NOMO-1 (cell line): Measurements from ENCODE around the gene SIM2.

ENCODE experiments used
- DNase-seq, 2 experiments: peaks; one replicate each; lab custom pipeline; 2025; ENCODE audit not compliant: unreplicated experiment in 2 of 2; lab: John Stamatoyannopoulos, UW

The SIM2 gene

GRCh38 chr21:36732761-36733160 lies 33.8 kb downstream of the SIM2 start:
- no peak for DNase-seq

GRCh38 chr21:36733857-36734256 lies 34.9 kb downstream of the SIM2 start:
- DNase-seq, result no peak

- no peak for DNase-seq
These were observed 35.7 kb downstream of the SIM2 start for GRCh38 chr21:36734367-36735200.

DNA sequence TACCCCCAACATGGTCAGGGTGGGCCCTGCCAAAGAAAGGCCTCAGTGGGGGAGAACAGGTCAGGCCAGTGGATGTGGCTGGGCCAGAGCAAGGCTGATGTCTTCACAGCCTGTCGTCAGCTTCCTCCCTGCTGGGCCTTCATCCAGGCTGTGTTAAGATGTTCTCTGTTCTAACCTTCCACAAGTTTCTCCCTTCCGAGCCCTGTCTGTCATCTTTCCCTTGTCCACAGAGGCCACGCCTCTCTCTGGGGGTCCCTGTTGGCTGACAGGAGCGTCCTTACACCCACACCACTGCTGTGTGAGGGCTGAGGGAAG lies 36.2 kb downstream of the SIM2 start:
- DNase-seq, result no peak

DNA sequence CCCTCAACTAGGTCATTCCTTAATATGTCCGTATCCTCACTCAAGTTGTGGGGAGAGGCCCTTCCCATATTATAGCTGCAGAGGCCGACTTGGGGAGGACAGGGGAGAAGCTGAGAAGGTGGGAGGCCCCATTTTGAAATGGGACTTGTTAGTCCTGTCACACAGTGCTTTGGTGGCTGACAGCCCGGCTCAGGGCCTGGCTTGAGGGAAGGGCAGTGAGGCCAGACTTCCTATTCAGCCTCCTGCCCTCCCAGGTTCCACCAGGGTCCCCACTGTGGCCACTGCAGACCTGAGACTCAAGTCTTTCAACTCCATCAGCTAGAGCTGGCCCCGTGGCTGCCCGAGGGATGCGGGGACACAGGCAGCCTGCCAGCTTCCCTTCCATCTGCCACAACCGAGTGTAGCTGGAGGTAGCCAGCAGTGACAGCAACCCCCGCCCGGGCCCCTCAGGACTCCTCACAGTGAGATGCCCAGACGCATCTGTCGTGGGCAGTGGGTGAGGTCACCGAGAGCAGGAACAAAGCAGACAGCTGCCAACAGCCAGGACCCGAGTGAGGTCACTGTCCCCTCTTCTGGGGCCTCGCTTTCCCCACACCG lies 36.9 kb downstream of the SIM2 start:
- no peak for DNase-seq

GRCh38 chr21:36738489-36739126 lies 39.7 kb downstream of the SIM2 start:
- no peak for DNase-seq

GRCh38 chr21:36741506-36741905 lies 42.6 kb downstream of the SIM2 start:
- no peak for DNase-seq

DNA sequence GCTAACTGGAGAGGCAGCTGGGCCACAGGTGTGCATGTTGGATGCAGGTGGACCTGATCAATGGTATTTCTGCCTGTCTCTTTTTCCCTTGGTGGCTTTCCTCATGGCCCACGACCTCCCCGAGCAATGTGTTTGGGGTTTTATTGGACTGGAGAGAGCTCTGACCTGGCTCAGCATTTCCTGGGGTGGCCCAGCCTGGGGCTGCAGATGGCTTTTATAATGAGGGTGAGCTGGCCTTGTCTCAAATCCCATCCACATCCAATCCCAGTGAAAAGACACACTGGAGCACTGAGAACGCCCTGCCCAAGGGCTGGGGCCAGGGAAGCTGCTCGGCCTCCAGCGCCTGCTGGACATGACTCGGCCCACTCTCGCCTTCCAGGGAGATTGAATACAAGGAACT lies 44.1 kb downstream of the SIM2 start:
- no peak for DNase-seq

- DNase-seq, result no peak
These were observed 44.5 kb downstream of the SIM2 start for GRCh38 chr21:36743446-36743845.

DNA sequence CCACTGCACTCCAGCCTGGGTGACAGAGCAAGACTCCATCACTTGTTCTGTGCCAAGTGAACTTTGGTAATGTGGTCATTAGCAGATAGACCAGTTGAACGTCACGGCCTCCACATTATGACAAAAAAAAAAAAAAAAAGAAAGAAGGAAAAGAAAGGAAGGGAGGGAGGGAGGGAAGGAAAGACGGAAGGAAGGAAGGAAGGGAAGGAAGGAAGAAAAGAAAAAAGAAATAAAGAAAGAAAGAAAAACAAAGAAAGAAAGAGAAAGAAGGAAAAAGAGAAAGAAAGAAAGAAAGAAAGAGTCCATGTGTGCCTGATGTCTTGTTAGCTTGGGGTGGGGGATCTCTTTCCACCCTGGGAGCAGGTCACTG lies 45.3 kb downstream of the SIM2 start:
- no peak for DNase-seq

- no peak for DNase-seq
These were observed 45.8 kb downstream of the SIM2 start for GRCh38 chr21:36744560-36745231.

DNA sequence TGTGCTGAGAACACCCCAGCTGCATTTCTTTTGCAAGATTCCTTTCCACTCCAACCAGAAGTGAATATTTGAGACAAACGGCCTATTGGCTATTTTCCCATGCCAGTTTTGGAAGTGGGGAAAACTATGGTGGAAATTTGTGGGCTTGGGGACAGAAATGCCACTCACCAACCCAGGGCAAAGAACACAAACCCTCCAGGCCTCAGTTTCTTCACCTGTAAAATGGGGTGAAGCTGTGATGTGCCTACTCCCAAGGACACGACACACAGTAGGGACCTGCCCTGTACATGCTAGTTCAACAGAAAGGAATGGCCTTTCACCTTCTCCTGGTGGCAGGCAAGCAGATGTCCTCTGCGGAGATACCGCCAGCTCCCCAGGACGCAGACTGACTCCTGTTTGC lies 46.5 kb downstream of the SIM2 start:
- no peak for DNase-seq

DNA sequence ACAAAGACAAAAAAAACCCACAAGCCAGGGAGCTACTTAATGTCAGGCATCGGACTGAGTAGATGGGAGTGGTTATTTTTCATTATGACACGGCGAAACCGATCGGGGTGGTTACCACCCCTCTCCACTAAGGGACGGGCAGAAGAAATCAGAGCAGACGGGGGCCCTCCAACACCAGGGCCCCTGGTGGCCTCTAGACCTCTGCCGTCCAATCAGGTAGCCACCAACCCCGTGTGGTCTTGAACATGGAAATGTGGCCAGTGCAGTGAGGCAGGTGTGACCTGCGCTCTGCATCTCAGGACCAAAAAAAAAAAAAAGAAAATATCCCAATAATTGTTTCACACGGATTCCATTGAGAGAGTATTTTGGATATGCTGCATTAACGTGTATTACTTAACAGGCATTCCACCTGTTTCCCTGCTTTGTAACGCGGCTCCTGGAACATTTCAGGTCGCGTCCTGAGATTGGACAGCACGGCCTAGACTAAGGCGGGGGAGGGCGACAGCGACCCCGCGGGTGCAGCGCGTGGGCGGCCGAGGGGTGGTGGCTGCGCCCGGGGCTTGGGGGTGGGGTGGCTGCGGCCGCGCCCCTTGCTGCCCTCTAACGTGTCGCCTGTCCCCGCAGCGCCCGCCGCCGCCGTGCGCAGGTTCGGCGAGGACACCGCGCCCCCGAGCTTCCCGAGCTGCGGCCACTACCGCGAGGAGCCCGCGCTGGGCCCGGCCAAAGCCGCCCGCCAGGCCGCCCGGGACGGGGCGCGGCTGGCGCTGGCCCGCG lies 48.3 kb downstream of the SIM2 start:
- DNase-seq, result no peak

GRCh38 chr21:36747815-36748383 lies 49.0 kb downstream of the SIM2 start:
- peak; percentile 14 to 20 for DNase-seq

- no peak for DNase-seq
These were observed 51.1 kb downstream of the SIM2 start for GRCh38 chr21:36749935-36750575.

- DNase-seq, result no peak
These were observed 51.7 kb downstream of the SIM2 start for GRCh38 chr21:36750576-36750959.

- no peak for DNase-seq
These were observed 52.5 kb downstream of the SIM2 start for GRCh38 chr21:36751383-36751782.

DNA sequence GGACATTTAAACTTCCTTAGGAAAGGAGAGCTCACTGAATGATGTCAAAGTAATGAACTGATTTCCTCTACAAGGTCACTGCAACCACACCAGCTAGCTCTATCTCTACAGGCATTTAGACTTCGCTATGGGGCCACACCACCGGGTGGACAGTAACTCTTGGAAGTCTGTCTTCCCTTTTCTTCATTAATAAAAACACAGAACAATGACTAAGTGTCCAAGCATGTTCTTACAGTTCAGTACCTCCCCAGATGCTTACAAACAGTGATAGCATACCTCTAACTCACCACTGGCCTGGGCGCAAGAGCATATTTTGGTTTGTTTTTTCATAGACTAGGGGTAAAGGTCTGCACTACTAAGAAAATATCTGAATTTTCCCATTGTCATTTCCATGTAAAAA lies 54.6 kb downstream of the SIM2 start:
- no peak for DNase-seq

DNA sequence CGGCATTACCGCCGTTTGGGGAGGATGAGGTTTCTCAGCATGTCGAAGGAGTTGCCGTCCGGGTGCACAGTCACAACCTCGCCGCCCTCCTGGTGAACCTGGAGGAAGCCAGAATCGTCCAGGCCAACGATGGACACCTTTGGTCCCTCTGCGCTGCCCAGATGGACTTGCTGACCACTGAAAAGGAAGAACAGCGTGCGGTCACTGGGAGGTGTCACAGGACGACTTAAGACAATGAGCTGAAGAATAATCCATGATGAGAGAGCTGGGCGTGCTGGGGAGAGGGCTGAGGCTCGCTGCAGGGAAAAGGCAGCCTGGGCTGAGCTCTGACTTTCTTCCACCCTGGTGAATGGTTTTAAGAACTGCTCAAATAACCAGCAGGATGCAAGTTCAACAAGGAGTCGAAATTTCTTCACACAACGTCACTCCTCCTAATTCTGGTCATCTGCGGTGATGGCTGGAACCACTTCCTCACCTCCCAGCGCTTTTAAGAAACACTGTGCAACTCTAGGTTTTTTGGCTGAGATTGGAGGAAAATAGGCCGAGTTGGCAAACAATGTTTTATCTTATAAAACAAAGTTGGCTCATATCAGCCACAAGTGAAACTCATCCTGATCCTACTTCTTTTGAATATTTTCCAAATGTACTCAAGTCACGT lies 55.5 kb downstream of the SIM2 start:
- no peak for DNase-seq

DNA sequence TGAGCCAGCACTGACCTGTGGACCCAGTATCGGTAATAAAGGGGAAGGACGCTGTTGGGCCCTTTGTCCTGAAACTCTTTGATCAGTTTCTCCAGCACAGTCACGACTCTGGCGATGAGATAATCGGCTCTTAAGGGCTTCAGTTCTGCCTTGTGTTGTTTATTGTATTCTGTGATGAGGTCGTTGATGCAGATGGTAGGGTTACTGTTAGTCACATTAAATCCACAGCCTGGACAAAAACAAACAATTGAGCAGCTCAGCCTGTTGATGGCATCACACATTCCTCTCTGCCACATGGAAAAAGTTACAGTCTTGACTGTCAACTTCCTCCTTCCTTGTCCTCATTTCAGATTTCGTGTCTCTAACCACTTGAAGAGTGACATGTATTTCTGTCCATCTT lies 57.6 kb downstream of the SIM2 start:
- no peak for DNase-seq
